HuH-7 (cell line): Measurements from ENCODE around the gene NDOR1.

Experiments used
- DNase-seq: peaks from one replicate; pipeline ENCODE4 v3.0.0; 2011; ENCODE audit warnings: low spot score

Gene NDOR1

GRCh38 chr9:137220317-137221094 lies 15.0 kb downstream of the NDOR1 start:
- DNase-seq = no peak

GRCh38 chr9:137221095-137221505 lies 15.6 kb downstream of the NDOR1 start:
- no peak for DNase-seq

- DNase-seq = peak; percentile 68
Measured at GRCh38 chr9:137221506-137222111, 16.1 kb downstream of the NDOR1 start.

GRCh38 chr9:137222190-137223077 lies 16.9 kb downstream of the NDOR1 start, which contains the start of gene RNF208:
Gene RNF208, minus strand, starts transcription at chr9:137222240. Its CDS starts 1,028 bp downstream, at chr9:137221212.
- peak; percentile 62 for DNase-seq

GRCh38 chr9:137223078-137223970 lies 17.8 kb downstream of the NDOR1 start:
- peak; percentile 99 for DNase-seq

GRCh38 chr9:137224830-137225694 lies 19.6 kb downstream of the NDOR1 start, which contains the start of gene CYSRT1:
Gene CYSRT1, plus strand, starts transcription at chr9:137225174. Its CDS starts 448 bp downstream, at chr9:137225622.
- no peak for DNase-seq

GRCh38 chr9:137225699-137226331 lies 20.3 kb downstream of the NDOR1 start:
- DNase-seq = no peak

GRCh38 chr9:137226338-137227053 lies 21.0 kb downstream of the NDOR1 start:
- no peak for DNase-seq

- peak; percentile 97 for DNase-seq
Measured at GRCh38 chr9:137227054-137227852, 21.8 kb downstream of the NDOR1 start, which contains the start of gene RNF224. Gene RNF224, plus strand, starts transcription at chr9:137227502. Its CDS starts 834 bp downstream, at chr9:137228336.

GRCh38 chr9:137227853-137228505 lies 22.5 kb downstream of the NDOR1 start:
- DNase-seq = no peak

GRCh38 chr9:137228506-137228967 lies 23.0 kb downstream of the NDOR1 start:
- no peak for DNase-seq

- no peak for DNase-seq
Measured at GRCh38 chr9:137228968-137229896, 23.7 kb downstream of the NDOR1 start.

GRCh38 chr9:137229903-137230704 lies 24.6 kb downstream of the NDOR1 start:
- no peak for DNase-seq

GRCh38 chr9:137230705-137231371 lies 25.3 kb downstream of the NDOR1 start, which contains the start of gene SLC34A3:
Gene SLC34A3, plus strand, starts transcription at chr9:137230901. Its CDS starts 802 bp downstream, at chr9:137231703.
- DNase-seq = no peak
